T-helper 2 cell treated with Interferon-gamma antibody and Interleukin-4, amounts not matched to agents 5 μg/mL and 100 μg/mL, for 36 hours (primary cell): ENCODE data around the gene VGF.
A peak's percentile ranks its signal among the peaks of the same experiment; 100 is the strongest.
"Not testable (repeated sequence)": the region's sequence is repeated elsewhere in the genome, so short reads cannot be mapped to it uniquely, and the experiment has no call there.

Experiments used
- DNase-seq: peaks from one replicate; pipeline ENCODE4 v3.0.0; 2021; ENCODE audit warnings: low spot score
- H3K27ac Mint-ChIP-seq: one replicate; pipeline ENCODE4 v1.8.0; 2021; ENCODE audit warnings: mild to moderate bottlenecking, mixed read lengths
- H3K27me3 Mint-ChIP-seq: one replicate; pipeline ENCODE4 v1.8.0; 2021; ENCODE audit warnings: low read depth, mixed read lengths
- H3K36me3 Mint-ChIP-seq: one replicate; pipeline ENCODE4 v1.8.0; 2021; ENCODE audit warnings: low read depth, mixed read lengths
- H3K4me1 Mint-ChIP-seq: one replicate; pipeline ENCODE4 v1.8.0; 2021; ENCODE audit warnings: low read depth, mixed read lengths
- H3K4me3 Mint-ChIP-seq: one replicate; pipeline ENCODE4 v1.8.0; 2022; ENCODE audit warnings: mild to moderate bottlenecking, moderate library complexity, mixed read lengths
- H3K9me3 Mint-ChIP-seq: one replicate; pipeline ENCODE4 v1.8.0; 2021; ENCODE audit warnings: mixed read lengths

Gene VGF

DNA sequence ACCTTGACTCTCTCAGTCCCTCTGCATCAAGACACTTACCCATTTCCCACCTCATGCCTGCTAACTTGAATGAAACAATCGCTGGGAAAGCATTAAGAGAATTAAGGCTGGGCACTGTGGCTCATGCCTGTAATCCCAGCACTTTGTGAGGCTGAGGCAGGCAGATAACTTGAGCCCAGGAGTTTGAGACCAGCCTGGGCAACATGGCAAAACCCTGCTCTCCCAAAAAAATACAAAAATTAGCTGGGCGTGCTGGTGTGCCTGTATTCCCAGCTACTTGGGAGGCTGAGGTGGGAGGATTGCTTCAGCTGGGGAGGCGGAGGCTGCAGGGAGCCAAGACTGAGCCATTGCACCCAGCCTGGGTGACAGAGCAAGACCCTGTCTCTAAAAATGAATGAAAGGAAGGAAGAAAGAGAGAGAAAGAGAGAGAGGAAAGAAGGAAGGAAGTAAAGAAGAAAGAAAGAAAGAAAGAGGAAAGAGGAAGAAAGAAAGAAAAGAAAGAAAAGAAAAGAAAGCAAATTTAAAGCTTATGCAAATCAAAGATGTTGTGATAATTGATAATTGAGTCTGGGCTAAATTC lies 37.8 kb downstream of the VGF start:
- no peak for DNase-seq
- H3K27ac Mint-ChIP-seq, result peak overlapping the region; percentile 43
- H3K4me1 Mint-ChIP-seq, result peaks cover 39% of the 10 kb centered on the region
- peak overlapping the region; percentile 64 for H3K4me3 Mint-ChIP-seq
- no peaks in the 10 kb centered on the region for H3K36me3 Mint-ChIP-seq
- H3K27me3 Mint-ChIP-seq, result peaks cover 33% of the 10 kb centered on the region
- no peaks in the 10 kb centered on the region for H3K9me3 Mint-ChIP-seq

DNA sequence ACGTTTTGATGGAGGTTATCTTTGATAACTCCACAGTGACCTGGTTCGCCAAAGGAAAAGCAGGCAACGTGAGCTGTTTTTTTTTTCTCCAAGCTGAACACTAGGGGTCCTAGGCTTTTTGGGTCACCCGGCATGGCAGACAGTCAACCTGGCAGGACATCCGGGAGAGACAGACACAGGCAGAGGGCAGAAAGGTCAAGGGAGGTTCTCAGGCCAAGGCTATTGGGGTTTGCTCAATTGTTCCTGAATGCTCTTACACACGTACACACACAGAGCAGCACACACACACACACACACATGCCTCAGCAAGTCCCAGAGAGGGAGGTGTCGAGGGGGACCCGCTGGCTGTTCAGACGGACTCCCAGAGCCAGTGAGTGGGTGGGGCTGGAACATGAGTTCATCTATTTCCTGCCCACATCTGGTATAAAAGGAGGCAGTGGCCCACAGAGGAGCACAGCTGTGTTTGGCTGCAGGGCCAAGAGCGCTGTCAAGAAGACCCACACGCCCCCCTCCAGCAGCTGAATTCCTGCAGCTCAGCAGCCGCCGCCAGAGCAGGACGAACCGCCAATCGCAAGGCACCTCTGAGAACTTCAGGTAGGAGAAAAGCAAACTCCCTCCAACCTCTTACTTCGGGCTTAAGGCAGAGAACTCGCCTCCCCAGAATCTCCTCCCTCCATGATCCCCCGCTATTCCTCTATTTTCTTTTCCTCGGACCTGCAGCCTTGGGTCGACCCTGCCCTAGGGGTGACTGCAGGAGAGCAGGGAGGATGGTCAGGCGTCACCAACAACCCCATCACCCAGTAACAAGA lies 38.5 kb downstream of the VGF start, which contains the start of gene SERPINE1:
SERPINE1 (plus strand) TSS at position 454 of the 809 bp plus-strand sequence. CDS start 1,290 bp downstream, outside the sequence.
- Mint-ChIP-seq H3K4me3 (peak within 1 kb of the TSS; percentile 64), H3K36me3 (no peaks in the 10 kb centered on the region), H3K27ac (peak within 1 kb of the TSS; percentile 43), H3K27me3 (peaks cover 40% of the 10 kb centered on the region), H3K9me3 (no peaks in the 10 kb centered on the region), H3K4me1 (peaks cover 46% of the 10 kb centered on the region)
- peak; percentile 59 for DNase-seq

DNA sequence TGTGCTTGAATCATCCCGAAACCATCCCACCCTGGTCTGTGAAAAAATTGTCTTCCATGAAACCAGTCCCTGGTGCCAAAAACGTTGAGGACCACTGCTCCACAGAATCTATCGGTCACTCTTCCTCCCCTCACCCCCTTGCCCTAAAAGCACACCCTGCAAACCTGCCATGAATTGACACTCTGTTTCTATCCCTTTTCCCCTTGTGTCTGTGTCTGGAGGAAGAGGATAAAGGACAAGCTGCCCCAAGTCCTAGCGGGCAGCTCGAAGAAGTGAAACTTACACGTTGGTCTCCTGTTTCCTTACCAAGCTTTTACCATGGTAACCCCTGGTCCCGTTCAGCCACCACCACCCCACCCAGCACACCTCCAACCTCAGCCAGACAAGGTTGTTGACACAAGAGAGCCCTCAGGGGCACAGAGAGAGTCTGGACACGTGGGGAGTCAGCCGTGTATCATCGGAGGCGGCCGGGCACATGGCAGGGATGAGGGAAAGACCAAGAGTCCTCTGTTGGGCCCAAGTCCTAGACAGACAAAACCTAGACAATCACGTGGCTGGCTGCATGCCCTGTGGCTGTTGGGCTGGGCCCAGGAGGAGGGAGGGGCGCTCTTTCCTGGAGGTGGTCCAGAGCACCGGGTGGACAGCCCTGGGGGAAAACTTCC lies 39.2 kb downstream of the VGF start:
- Mint-ChIP-seq H3K4me1 (peaks cover 49% of the 10 kb centered on the region), H3K9me3 (no peaks in the 10 kb centered on the region), H3K4me3 (peak overlapping the region; percentile 64), H3K27me3 (peaks cover 44% of the 10 kb centered on the region), H3K36me3 (no peaks in the 10 kb centered on the region), H3K27ac (peak overlapping the region; percentile 18)
- no peak for DNase-seq

DNA sequence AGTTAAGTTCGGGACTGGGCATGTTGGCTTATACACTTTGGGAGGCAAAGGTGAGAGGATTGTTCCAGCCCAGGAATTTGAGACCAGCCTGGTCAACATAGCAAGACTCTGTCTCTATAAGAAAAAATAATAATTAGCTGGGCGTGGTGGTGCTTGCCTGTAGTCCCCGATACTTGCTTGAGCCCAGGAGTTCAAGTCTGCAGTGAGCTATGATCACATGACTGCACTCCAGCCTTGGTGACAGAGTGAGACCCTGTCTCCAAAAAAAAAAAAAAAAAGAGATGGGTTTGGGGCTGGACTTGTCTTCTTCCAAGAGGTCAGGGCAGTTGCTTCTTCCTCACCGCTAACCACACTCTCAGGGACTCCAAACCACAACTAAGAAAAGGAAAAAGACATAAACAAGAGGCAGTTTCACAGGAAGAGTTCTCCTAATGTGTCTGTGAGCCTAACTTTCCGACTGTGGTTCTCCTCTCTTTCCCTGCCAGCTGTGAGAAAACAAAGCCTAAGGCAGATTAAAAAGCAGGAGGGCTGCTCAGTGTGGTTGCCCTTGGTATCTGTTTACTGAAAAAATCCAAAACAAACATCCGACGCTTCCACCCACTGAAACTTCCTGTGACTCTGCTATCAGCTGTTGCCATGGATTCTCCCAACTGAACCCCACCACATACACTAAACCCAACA lies 40.9 kb downstream of the VGF start:
- peaks cover 43% of the 10 kb centered on the region for H3K27me3 Mint-ChIP-seq
- peaks cover 49% of the 10 kb centered on the region for H3K4me1 Mint-ChIP-seq
- H3K4me3 Mint-ChIP-seq, result peak overlapping the region; percentile 67
- no peaks in the 10 kb centered on the region for H3K9me3 Mint-ChIP-seq
- no peaks in the 10 kb centered on the region for H3K36me3 Mint-ChIP-seq
- peak overlapping the region; percentile 67 for H3K27ac Mint-ChIP-seq
- DNase-seq, result peak; percentile 23

DNA sequence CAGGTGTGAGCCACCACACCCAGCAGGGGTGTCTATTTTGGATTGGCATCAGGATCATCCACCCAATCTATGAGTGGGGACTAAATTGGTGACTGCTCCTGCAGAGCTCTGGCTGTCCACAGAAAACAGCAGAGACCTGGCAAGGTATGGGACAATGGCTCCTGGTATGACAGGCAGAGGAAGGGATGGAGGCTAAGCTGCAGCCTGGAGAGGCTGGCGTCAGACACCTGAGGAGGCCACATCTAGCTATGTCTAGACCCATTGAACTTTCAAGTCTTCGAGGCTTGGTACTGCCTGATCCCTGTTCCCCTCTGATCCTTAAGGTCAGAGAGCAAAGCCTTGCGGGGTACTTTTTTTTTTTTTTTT lies 41.7 kb downstream of the VGF start:
- Mint-ChIP-seq H3K4me1 (peaks cover 49% of the 10 kb centered on the region), H3K4me3 (no peak overlapping the region), H3K27me3 (peaks cover 39% of the 10 kb centered on the region), H3K36me3 (no peaks in the 10 kb centered on the region), H3K27ac (no peak overlapping the region), H3K9me3 (no peaks in the 10 kb centered on the region)
- DNase-seq, result no peak

DNA sequence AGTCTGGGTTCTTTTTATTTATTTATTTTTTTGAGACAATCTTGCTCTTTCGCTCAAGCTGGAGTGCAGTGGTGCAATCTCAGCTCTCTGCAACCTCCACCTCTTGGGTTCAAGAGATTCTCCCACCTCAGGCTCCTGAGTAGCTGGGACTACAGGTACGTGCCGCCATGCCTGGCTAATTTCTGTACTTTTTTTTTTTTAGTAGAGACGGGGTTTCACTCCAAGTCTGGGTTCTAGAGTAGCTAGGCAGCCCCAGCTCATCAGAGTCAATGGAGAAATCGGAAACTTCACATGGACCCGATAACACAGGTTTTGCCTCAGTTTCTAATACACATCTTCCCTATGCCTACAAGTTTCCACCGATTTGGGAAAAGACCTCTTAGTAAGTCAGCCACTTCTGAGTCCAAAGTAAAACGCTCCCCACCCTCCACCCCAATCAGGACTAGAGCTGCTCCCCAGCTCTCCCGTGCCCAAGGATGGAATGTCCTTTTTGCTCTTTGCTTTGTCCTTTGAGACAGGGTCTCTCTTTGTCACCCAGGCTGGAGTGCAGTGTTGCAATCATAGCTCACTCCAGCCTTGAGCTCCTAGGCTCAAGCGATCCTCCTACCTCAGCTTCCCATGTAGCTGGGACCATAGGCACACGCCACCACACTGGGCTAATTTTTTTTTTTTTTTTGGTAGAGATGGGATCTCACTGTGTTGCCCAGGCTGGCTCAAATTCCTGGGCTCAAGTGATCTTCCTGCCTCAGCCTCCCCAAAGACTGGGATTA lies 42.3 kb downstream of the VGF start:
- peaks cover 46% of the 10 kb centered on the region for H3K4me1 Mint-ChIP-seq
- peaks cover 35% of the 10 kb centered on the region for H3K27me3 Mint-ChIP-seq
- no peaks in the 10 kb centered on the region for H3K9me3 Mint-ChIP-seq
- no peak for DNase-seq
- no peaks in the 10 kb centered on the region for H3K36me3 Mint-ChIP-seq
- no peak overlapping the region for H3K4me3 Mint-ChIP-seq
- H3K27ac Mint-ChIP-seq, result no peak overlapping the region

DNA sequence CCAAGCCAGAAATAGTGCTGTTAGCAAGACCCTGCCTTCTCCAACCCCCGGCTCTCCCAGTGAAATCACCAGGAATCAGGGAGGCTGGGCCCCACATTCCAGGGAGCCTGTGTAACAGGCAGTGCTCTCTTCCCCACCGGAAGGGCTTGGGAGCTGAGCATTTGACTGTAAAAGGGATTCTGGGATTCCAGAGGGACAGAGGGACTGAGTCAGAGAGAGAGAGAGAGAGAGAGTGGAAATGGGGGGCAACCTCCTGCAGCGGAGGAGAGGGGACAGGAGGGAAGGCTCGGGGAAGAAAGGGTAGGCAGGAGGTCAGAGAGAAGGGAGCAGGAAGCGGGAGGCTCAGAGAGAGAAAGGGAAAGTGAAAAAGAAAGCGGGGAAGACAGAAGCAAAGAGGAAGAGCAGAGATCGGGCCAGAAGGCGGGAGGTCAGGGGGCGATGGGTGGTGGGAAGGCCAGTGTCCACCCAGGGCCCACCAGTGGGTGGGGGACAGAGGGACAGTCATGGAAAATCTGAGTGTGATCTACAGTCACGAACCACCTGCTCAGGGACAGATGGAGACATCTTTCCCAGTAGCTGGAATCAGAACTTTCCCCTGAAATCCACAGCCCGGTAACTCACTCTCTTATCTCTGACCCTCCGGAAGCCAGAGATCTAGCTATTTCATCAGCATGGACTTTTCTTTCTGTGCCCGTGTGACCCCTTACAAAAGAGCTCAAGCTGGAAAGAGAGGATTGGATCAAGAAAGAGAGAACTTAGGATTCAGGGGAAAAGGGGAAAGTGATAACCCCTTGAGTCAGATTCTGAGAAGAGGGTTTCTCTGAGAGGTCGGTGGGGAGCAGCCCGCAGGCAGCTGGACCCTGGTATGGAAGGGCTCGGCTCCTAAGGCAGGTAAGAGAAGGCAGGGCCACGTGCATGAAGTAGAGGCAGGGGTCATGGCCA lies 43.1 kb downstream of the VGF start:
- DNase-seq, result no peak
- peak overlapping the region; percentile 60 for H3K27ac Mint-ChIP-seq
- no peaks in the 10 kb centered on the region for H3K36me3 Mint-ChIP-seq
- peaks cover 29% of the 10 kb centered on the region for H3K27me3 Mint-ChIP-seq
- peak overlapping the region; percentile 78 for H3K4me3 Mint-ChIP-seq
- no peaks in the 10 kb centered on the region for H3K9me3 Mint-ChIP-seq
- peaks cover 40% of the 10 kb centered on the region for H3K4me1 Mint-ChIP-seq

DNA sequence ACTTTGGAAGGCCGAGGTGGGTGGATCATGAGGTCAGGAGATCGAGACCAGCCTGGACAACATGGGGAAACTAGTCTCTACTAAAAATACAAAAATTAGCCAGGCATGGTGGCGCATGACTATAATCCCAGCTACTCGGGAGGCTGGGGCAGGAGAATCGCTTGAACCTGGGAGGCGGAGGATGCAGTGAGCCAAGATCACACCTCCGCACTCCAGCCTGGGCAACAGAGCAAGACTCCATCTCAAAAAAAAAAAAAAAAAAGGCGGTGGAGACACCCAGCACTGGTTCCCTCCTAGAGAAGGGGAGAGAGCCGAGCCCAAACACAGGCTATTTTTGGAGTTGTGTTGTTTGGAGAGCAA lies 43.8 kb downstream of the VGF start:
- DNase-seq, H3K36me3 Mint-ChIP-seq, H3K27ac Mint-ChIP-seq, H3K9me3 Mint-ChIP-seq: not testable (repeated sequence)
- Mint-ChIP-seq H3K27me3 (peaks cover 28% of the 10 kb centered on the region), H3K4me1 (peaks cover 33% of the 10 kb centered on the region), H3K4me3 (peak overlapping the region; percentile 78)

DNA sequence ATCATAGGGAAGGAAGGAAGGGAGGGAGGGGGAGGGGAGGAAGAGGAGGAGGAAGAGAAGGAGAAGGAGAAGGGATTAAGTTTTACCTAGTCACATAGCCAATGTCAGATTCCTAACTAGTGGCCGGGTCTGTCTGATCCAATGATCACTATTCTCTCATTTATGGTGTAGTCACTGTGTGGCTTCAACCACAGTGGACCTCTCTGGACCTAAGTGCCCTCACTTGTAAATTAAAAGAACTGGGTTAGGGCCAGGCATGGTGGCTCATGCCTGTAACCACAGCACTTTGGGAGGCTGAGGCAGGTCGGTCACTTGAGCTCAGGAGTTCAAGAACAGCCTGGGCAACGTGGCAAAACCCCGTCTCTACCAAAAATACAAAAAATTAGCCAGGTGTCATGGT lies 45.1 kb downstream of the VGF start:
- H3K4me3 Mint-ChIP-seq, result no peak overlapping the region
- peaks cover 22% of the 10 kb centered on the region for H3K4me1 Mint-ChIP-seq
- H3K36me3 Mint-ChIP-seq, result no peaks in the 10 kb centered on the region
- H3K27ac Mint-ChIP-seq, result no peak overlapping the region
- H3K9me3 Mint-ChIP-seq, result no peaks in the 10 kb centered on the region
- H3K27me3 Mint-ChIP-seq, result peaks cover 25% of the 10 kb centered on the region
- DNase-seq, result no peak

DNA sequence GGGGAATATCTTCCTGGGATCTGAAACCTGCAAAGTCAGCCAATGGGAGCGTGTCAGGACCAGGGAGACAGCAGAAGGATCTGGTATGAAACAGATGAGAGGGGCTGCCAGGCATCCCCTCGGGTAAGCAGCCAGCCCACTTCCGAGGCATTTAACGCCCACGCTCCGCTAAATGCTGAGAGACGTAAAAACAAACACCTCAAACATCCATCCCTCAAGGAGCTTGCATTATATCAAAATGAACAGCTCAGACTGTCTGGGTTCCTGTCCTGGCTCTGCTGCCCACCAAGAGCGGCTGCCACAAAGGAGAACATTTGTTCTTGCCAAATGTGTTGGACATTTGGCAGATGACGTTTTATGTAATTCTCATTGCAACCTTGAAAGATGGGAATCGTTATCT lies 45.5 kb downstream of the VGF start:
- H3K9me3 Mint-ChIP-seq, result no peaks in the 10 kb centered on the region
- H3K27ac Mint-ChIP-seq, result no peak overlapping the region
- H3K36me3 Mint-ChIP-seq, result no peaks in the 10 kb centered on the region
- H3K27me3 Mint-ChIP-seq, result peaks cover 23% of the 10 kb centered on the region
- H3K4me3 Mint-ChIP-seq, result no peak overlapping the region
- DNase-seq, result no peak
- H3K4me1 Mint-ChIP-seq, result peaks cover 19% of the 10 kb centered on the region

DNA sequence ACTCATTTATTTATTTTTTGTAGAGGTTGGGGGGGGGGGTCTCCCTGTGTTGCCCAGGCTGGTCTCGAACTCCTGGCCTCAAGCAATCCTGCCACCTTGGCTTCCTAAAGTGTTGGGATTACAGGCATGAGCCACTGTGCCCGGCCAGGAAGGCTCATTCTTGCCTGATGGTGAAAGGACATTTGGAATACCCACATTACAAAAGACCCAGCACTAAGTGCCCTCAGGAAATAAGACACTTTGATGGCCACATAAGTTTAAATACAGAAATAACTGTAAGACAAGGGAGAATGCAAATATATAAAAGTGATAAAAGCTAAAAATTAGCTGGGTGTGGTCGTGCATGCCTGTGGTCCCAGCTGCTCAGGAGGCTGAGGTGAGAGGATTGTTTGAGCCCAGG lies 46.5 kb downstream of the VGF start:
- H3K4me1 Mint-ChIP-seq, result peaks cover 12% of the 10 kb centered on the region
- no peaks in the 10 kb centered on the region for H3K9me3 Mint-ChIP-seq
- no peaks in the 10 kb centered on the region for H3K36me3 Mint-ChIP-seq
- H3K27ac Mint-ChIP-seq, result no peak overlapping the region
- H3K4me3 Mint-ChIP-seq, result no peak overlapping the region
- DNase-seq, result no peak
- H3K27me3 Mint-ChIP-seq, result peaks cover 21% of the 10 kb centered on the region

DNA sequence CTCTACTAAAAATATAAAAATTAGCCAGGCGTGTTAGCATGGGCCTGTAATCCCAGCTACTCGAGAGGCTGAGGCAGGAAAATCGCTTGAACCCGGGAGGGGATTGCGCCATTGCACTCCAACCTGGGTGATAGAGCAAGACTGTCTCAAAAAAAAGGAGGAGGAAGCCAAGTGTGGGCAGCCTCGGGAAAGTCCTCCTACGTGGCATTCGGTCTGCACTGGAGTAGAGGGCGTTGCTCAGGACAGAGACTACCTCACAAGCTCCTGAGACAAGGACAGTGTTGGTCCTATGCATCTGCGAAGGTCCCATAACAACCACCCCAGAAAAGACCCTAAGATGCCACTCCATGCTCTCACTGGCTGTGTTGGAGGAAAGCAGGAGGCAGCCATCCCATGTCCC lies 48.5 kb downstream of the VGF start:
- Mint-ChIP-seq H3K27ac (no peak overlapping the region), H3K4me1 (peaks cover 4% of the 10 kb centered on the region), H3K27me3 (peaks cover 7% of the 10 kb centered on the region), H3K36me3 (no peaks in the 10 kb centered on the region), H3K9me3 (no peaks in the 10 kb centered on the region), H3K4me3 (no peak overlapping the region)
- DNase-seq, result no peak

DNA sequence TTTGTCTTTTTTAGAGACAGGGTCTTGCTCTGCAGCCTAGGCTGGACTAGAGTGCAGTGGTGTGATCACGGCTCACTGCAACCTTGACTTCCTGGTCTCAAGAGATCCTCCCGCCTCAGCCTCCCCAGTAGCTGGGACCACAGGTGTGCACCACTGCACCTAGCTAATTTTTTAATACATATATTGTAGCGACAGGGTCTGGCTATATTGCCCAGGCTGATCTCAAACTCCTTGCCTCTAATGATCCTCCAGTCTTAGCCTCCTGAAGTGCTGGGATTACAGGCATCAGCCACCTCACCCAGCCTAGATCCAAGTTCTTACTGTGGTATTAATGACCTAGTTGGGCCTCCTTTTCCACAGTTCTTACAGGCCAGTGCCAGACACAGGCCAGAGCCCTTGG lies 50.2 kb downstream of the VGF start:
- no peak for DNase-seq
- no peaks in the 10 kb centered on the region for H3K36me3 Mint-ChIP-seq
- no peaks in the 10 kb centered on the region for H3K4me1 Mint-ChIP-seq
- peaks cover 2% of the 10 kb centered on the region for H3K27me3 Mint-ChIP-seq
- no peak overlapping the region for H3K4me3 Mint-ChIP-seq
- H3K9me3 Mint-ChIP-seq, result no peaks in the 10 kb centered on the region
- no peak overlapping the region for H3K27ac Mint-ChIP-seq
